Endodermal cell (in vitro differentiated cells): Measurements from ENCODE around the gene EIF2A. TPM values are rescaled to one million over a fixed set of nuclear protein-coding genes. Genes with fewer than 3 reads are reported as not detected.

Experiments used
- DNase-seq: peaks from one replicate; pipeline ENCODE4 v3.0.0-alpha.2; 2017
- H3K27ac ChIP-seq: 2 replicates; pipeline ENCODE4 v1.5.1; 2013; ENCODE audit warnings: mild to moderate bottlenecking, low read depth, low read length, moderate library complexity
- H3K27me3 ChIP-seq: 2 replicates; pipeline ENCODE4 v1.6.1; 2013; ENCODE audit warnings: mild to moderate bottlenecking, low read length, moderate library complexity; ENCODE audit not compliant: insufficient read depth, control insufficient read depth, poor library complexity, severe bottlenecking
- H3K36me3 ChIP-seq: 2 replicates; pipeline ENCODE4 v1.7.0; 2013; ENCODE audit warnings: mild to moderate bottlenecking, low read length, moderate library complexity; ENCODE audit not compliant: control insufficient read depth, insufficient read depth
- H3K4me1 ChIP-seq: one replicate; pipeline ENCODE4 v1.7.0; 2013; ENCODE audit warnings: low read length; ENCODE audit not compliant: control insufficient read depth, insufficient read depth
- H3K4me3 ChIP-seq: 2 replicates; pipeline ENCODE4 v1.5.1; 2013; ENCODE audit warnings: mild to moderate bottlenecking, low read length, moderate library complexity
- H3K9ac ChIP-seq: 2 replicates; pipeline ENCODE4 v1.6.1; 2013; ENCODE audit warnings: mild to moderate bottlenecking, low read length, moderate library complexity; ENCODE audit not compliant: poor library complexity, severe bottlenecking; ENCODE audit errors: extremely low read depth
- H3K9me3 ChIP-seq: 2 replicates; pipeline ENCODE4 v1.6.1; 2013; ENCODE audit warnings: mild to moderate bottlenecking, low read length, moderate library complexity; ENCODE audit not compliant: control insufficient read depth
- H3K27ac Mint-ChIP-seq: 2 replicates; pipeline ENCODE4 v1.8.0; 2020; ENCODE audit warnings: mixed read lengths
- H3K27me3 Mint-ChIP-seq: 2 replicates; pipeline ENCODE4 v1.8.0; 2021; ENCODE audit warnings: mild to moderate bottlenecking, mixed read lengths; ENCODE audit not compliant: insufficient read depth
- H3K36me3 Mint-ChIP-seq: 2 replicates; pipeline ENCODE4 v1.8.0; 2020; ENCODE audit warnings: low read depth, mixed read lengths
- H3K4me1 Mint-ChIP-seq: 2 replicates; pipeline ENCODE4 v1.8.0; 2020; ENCODE audit warnings: mixed read lengths
- H3K4me3 Mint-ChIP-seq: 2 replicates; pipeline ENCODE4 v1.8.0; 2020; ENCODE audit warnings: mild to moderate bottlenecking, moderate library complexity, mixed read lengths
- H3K9me3 Mint-ChIP-seq: 2 replicates; pipeline ENCODE4 v1.8.0; 2020; ENCODE audit warnings: mild to moderate bottlenecking, mixed read lengths
- WGBS, 2 experiments: methylation state at CpG; one replicate each; pipeline versions ENCODE4 v1.1.5 to v1.1.7; 2013; ENCODE audit warnings: missing lambda C conversion rate in 2 of 2, mixed read lengths in 1 of 2; ENCODE audit not compliant: insufficient coverage in 1 of 2, insufficient read length in 1 of 2; 5-methylcytosine and 5-hydroxymethylcytosine counted together
- total RNA-seq, 2 donors: library from RNA; stranded (reverse); fragmentation: NEBNext Ultra II Directional in 1 of 2; extraction: Animal tissue kit (Norgen Biotek cat#: 25700) in 1 of 2; gene quantifications; 2 replicates in 1 of 2; 3 replicates in 1 of 2; pipeline ENCODE4 v1.2.1, GENCODE V29; 2021
- TF ChIP-seq, protein P1 (sequence below): fragments of 200-600 bp; sonication (generic); conservative IDR thresholded peaks from 2 replicates; pipeline ENCODE4 v1.5.0; 2021; ENCODE audit warnings: antibody characterized with exemption, mild to moderate bottlenecking

EIF2A gene
- total RNA-seq, 2 donors from 2014 or later = 63.5 to 63.7 TPM

DNA sequence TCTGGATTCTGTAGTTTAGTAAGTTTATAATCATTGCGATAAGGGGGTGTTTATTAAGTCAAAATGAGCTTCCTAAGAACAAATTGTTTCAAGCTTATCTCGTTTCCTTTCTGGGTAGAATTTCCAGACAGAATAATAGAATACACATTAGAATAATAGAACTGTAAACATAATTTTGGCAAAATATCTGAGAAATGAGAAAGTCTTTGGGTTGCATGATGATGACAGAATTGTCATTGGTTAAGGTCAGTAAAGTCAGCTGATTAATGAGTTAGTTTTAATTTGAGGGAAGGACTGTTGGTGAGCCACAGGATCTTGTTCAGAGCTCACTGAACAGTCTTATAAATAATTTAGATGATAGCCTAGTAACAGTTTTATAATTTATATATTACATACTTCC, 10.2 kb downstream of the EIF2A start:
- no peak overlapping the region for H3K4me3 ChIP-seq
- H3K9me3 ChIP-seq = no peaks in the 10 kb centered on the region
- Mint-ChIP-seq H3K9me3 (no peaks in the 10 kb centered on the region), H3K27ac (no peak overlapping the region), H3K4me3 (no peak overlapping the region), H3K36me3 (peaks cover 53% of the 10 kb centered on the region), H3K4me1 (no peaks in the 10 kb centered on the region), H3K27me3 (no peaks in the 10 kb centered on the region)
- H3K27ac ChIP-seq = no peak overlapping the region
- no peaks in the 10 kb centered on the region for H3K4me1 ChIP-seq
- no peak overlapping the region for H3K9ac ChIP-seq
- peaks cover 73% of the 10 kb centered on the region for H3K36me3 ChIP-seq
- TF ChIP-seq, protein P1, sequence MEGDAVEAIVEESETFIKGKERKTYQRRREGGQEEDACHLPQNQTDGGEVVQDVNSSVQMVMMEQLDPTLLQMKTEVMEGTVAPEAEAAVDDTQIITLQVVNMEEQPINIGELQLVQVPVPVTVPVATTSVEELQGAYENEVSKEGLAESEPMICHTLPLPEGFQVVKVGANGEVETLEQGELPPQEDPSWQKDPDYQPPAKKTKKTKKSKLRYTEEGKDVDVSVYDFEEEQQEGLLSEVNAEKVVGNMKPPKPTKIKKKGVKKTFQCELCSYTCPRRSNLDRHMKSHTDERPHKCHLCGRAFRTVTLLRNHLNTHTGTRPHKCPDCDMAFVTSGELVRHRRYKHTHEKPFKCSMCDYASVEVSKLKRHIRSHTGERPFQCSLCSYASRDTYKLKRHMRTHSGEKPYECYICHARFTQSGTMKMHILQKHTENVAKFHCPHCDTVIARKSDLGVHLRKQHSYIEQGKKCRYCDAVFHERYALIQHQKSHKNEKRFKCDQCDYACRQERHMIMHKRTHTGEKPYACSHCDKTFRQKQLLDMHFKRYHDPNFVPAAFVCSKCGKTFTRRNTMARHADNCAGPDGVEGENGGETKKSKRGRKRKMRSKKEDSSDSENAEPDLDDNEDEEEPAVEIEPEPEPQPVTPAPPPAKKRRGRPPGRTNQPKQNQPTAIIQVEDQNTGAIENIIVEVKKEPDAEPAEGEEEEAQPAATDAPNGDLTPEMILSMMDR = no peak
- DNase-seq = no peak
- H3K27me3 ChIP-seq = no peaks in the 10 kb centered on the region
- 100% methylated on average over 1 of the region's 2 CpGs; no CpG with 5 or more reads in 1 of the 2 experiments for WGBS, 2 experiments

DNA sequence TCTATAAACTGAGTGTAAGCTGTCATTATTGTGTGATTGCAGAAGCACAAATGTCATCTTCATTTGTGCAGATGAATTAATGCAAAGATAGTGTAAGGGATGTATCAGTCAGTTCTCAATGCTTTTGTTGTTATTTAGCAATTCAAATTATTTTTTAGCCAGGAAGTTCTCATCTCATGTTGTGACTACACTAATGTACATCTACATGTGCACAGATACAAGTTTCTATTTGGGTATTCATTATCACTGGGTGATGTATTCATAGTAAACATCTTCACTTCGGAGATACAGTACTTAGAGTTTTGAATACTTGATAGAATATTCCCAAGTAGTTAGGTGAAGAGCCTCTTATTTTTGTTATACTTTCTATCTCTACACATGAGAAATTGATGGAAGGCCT, 11.1 kb downstream of the EIF2A start:
- no peak overlapping the region for H3K9ac ChIP-seq
- no peak overlapping the region for H3K4me3 ChIP-seq
- H3K27me3 ChIP-seq = no peaks in the 10 kb centered on the region
- peaks cover 69% of the 10 kb centered on the region for H3K36me3 ChIP-seq
- H3K4me1 Mint-ChIP-seq = no peaks in the 10 kb centered on the region
- TF ChIP-seq, protein P1 = no peak
- no peak overlapping the region for H3K4me3 Mint-ChIP-seq
- no peak overlapping the region for H3K27ac ChIP-seq
- H3K9me3 ChIP-seq = no peaks in the 10 kb centered on the region
- WGBS, 2 experiments = 93% methylated on average over 1 of the region's 1 CpG; no CpG with 5 or more reads in 1 of the 2 experiments
- H3K27ac Mint-ChIP-seq = no peak overlapping the region
- no peaks in the 10 kb centered on the region for H3K4me1 ChIP-seq
- H3K36me3 Mint-ChIP-seq = peaks cover 54% of the 10 kb centered on the region
- no peaks in the 10 kb centered on the region for H3K27me3 Mint-ChIP-seq
- H3K9me3 Mint-ChIP-seq = no peaks in the 10 kb centered on the region
- no peak for DNase-seq

DNA sequence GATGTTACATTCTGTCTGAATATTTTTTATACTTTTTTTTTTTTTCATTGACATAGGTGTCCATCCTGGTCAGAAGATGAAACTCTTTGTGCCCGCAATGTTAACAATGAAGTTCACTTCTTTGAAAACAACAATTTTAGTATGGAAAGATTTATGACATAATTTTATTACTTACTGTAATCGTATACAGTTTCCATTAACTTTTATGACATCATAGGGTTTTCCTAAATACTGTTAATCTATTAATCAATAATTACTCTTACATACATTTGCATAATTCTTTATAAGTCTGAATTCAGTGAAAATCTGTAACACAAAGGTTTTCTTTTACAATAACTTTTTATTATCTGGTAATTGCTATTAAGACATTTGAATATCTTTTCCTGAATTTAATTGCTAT, 17.7 kb downstream of the EIF2A start:
- Histone ChIP-seq H3K27ac (no peak overlapping the region), H3K4me1 (no peaks in the 10 kb centered on the region), H3K36me3 (peaks cover 80% of the 10 kb centered on the region), H3K27me3 (no peaks in the 10 kb centered on the region), H3K4me3 (no peak overlapping the region), H3K9ac (no peak overlapping the region), H3K9me3 (no peaks in the 10 kb centered on the region)
- H3K27ac Mint-ChIP-seq = no peak overlapping the region
- H3K36me3 Mint-ChIP-seq = peaks cover 42% of the 10 kb centered on the region
- TF ChIP-seq, protein P1 = no peak
- H3K27me3 Mint-ChIP-seq = no peaks in the 10 kb centered on the region
- H3K4me1 Mint-ChIP-seq = no peaks in the 10 kb centered on the region
- no peak overlapping the region for H3K4me3 Mint-ChIP-seq
- no peak for DNase-seq
- H3K9me3 Mint-ChIP-seq = no peaks in the 10 kb centered on the region
- WGBS, 2 experiments = 100% methylated on average over 1 of the region's 2 CpGs; no CpG with 5 or more reads in 1 of the 2 experiments
